CD4-positive, CD25-positive, alpha-beta regulatory T cell (primary cell): ENCODE results near the gene KNSTRN. TPM values are rescaled to one million over a fixed set of nuclear protein-coding genes. Genes with fewer than 3 reads are reported as not detected.
A peak's percentile ranks its signal among the peaks of the same experiment; 100 is the strongest.

Experiments used
- ATAC-seq, 2 donors: fragments of 150-1000 bp; cut with Tn5 transposase; one replicate each; pipeline ENCODE4 v1.10.0; 2021; ENCODE audit warnings: low read depth in 2 of 2, moderate number of reproducible peaks in 2 of 2, moderate library complexity in 1 of 2
- DNase-seq, 3 donors: peaks; one replicate each; pipeline versions ENCODE4 v3.0.0 to v3.0.0-alpha.2; 2012 to 2022; ENCODE audit warnings: mixed read lengths in 1 of 3
- H3K27ac ChIP-seq: one replicate; pipeline ENCODE4 v1.7.0; 2013; ENCODE audit warnings: mild to moderate bottlenecking, low read length; ENCODE audit not compliant: insufficient read depth, poor library complexity, severe bottlenecking
- H3K27me3 ChIP-seq: one replicate; pipeline ENCODE4 v1.7.0; 2013; ENCODE audit warnings: low read length; ENCODE audit not compliant: control insufficient read depth, insufficient read depth
- H3K36me3 ChIP-seq: one replicate; pipeline ENCODE4 v1.7.0; 2013; ENCODE audit warnings: mild to moderate bottlenecking, low read length, moderate library complexity; ENCODE audit not compliant: control insufficient read depth, insufficient read depth
- H3K4me1 ChIP-seq: 2 replicates; pipeline ENCODE4 v1.7.0; 2013; ENCODE audit warnings: mild to moderate bottlenecking, low read length; ENCODE audit not compliant: insufficient read depth, control insufficient read depth, poor library complexity, severe bottlenecking
- H3K4me3 ChIP-seq: one replicate; pipeline ENCODE4 v1.7.0; 2013; ENCODE audit warnings: low read depth, mild to moderate bottlenecking, low read length, moderate library complexity
- H3K9me3 ChIP-seq, 2 experiments: 1 replicate in 1 of 2; 2 replicates in 1 of 2; pipeline ENCODE4 v1.7.0; 2013; ENCODE audit warnings: low read length in 2 of 2, mild to moderate bottlenecking in 1 of 2, moderate library complexity in 1 of 2; ENCODE audit not compliant: control insufficient read depth in 2 of 2
- H3K27ac Mint-ChIP-seq, 3 donors: one replicate each; pipeline ENCODE4 v1.8.0; 2020 to 2022; ENCODE audit warnings: mild to moderate bottlenecking in 3 of 3, mixed read lengths in 3 of 3, moderate library complexity in 2 of 3
- H3K27me3 Mint-ChIP-seq: one replicate; pipeline ENCODE4 v1.8.0; 2022; ENCODE audit warnings: mild to moderate bottlenecking, mixed read lengths
- H3K36me3 Mint-ChIP-seq: one replicate; pipeline ENCODE4 v1.8.0; 2020; ENCODE audit warnings: mixed read lengths
- H3K4me1 Mint-ChIP-seq, 4 donors: one replicate each; pipeline ENCODE4 v1.8.0; 2020 to 2022; ENCODE audit warnings: mixed read lengths in 4 of 4, mild to moderate bottlenecking in 1 of 4
- H3K4me3 Mint-ChIP-seq, 4 donors: one replicate each; pipeline ENCODE4 v1.8.0; 2020 to 2022; ENCODE audit warnings: mild to moderate bottlenecking in 4 of 4, mixed read lengths in 4 of 4, moderate library complexity in 3 of 4
- H3K9me3 Mint-ChIP-seq, 7 donors: one replicate each; pipeline ENCODE4 v1.8.0; 2020 to 2022; ENCODE audit warnings: mixed read lengths in 7 of 7, mild to moderate bottlenecking in 3 of 7, moderate library complexity in 2 of 7
- polyA plus RNA-seq, 4 donors: library from polyadenylated mRNA; unstranded; fragments of 300-500 nt; fragmentation: Illumina TruSeq; gene quantifications; one replicate each; pipeline ENCODE4 v1.2.3, GENCODE V29; 2021
- total RNA-seq: library from RNA; stranded (reverse); gene quantifications from one replicate; pipeline ENCODE4 v1.2.3, GENCODE V29; 2022

The KNSTRN gene
- total and polyA plus RNA-seq, 5 donors from 2014 or later: 3.3 to 10.5 (median 4.6) TPM

DNA sequence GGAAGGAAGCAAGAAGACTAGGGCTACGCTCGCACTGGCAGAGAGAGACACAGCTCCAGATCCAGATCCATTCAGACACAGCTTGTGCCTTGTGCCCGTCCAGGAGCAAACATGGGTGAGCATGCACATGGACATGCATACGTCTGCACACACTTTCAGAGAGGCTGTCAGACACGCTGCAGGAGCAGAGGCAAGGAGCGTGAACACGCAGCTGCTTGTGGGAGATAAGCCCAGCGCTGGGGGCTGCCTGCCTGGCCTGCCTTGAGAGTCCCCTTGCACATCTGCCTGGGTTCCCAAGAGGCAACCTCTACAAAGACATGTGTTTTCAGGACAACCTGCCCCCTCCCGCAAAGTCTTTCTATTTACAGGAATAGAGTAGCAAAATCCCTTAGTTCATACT, 44.7 kb downstream of the KNSTRN start:
- no peak overlapping the region for H3K27ac ChIP-seq
- H3K4me3 Mint-ChIP-seq: no peak overlapping the region
- no peaks in the 10 kb centered on the region for H3K9me3 ChIP-seq
- ATAC-seq: no peak
- no peak overlapping the region for H3K4me3 ChIP-seq
- no peak overlapping the region for H3K27ac Mint-ChIP-seq
- no peaks in the 10 kb centered on the region for H3K27me3 ChIP-seq
- no peaks in the 10 kb centered on the region for H3K36me3 ChIP-seq
- no peaks in the 10 kb centered on the region for H3K4me1 ChIP-seq
- H3K4me1 Mint-ChIP-seq: no peaks in the 10 kb centered on the region
- no peaks in the 10 kb centered on the region for H3K36me3 Mint-ChIP-seq
- no peak for DNase-seq
- no peaks in the 10 kb centered on the region for H3K27me3 Mint-ChIP-seq
- no peaks in the 10 kb centered on the region for H3K9me3 Mint-ChIP-seq

- Mint-ChIP-seq H3K4me1 (no peaks in the 10 kb centered on the region), H3K27me3 (peaks cover 6% of the 10 kb centered on the region), H3K9me3 (no peaks in the 10 kb centered on the region), H3K36me3 (no peaks in the 10 kb centered on the region), H3K4me3 (no peak overlapping the region), H3K27ac (no peak overlapping the region)
- no peaks in the 10 kb centered on the region for H3K4me1 ChIP-seq
- no peak for ATAC-seq
- no peaks in the 10 kb centered on the region for H3K36me3 ChIP-seq
- no peaks in the 10 kb centered on the region for H3K9me3 ChIP-seq
- no peaks in the 10 kb centered on the region for H3K27me3 ChIP-seq
- no peak for DNase-seq
- no peak overlapping the region for H3K27ac ChIP-seq
- H3K4me3 ChIP-seq: no peak overlapping the region
Observed at GRCh38 chr15:40428185-40428584, 45.7 kb downstream of the KNSTRN start.

DNA sequence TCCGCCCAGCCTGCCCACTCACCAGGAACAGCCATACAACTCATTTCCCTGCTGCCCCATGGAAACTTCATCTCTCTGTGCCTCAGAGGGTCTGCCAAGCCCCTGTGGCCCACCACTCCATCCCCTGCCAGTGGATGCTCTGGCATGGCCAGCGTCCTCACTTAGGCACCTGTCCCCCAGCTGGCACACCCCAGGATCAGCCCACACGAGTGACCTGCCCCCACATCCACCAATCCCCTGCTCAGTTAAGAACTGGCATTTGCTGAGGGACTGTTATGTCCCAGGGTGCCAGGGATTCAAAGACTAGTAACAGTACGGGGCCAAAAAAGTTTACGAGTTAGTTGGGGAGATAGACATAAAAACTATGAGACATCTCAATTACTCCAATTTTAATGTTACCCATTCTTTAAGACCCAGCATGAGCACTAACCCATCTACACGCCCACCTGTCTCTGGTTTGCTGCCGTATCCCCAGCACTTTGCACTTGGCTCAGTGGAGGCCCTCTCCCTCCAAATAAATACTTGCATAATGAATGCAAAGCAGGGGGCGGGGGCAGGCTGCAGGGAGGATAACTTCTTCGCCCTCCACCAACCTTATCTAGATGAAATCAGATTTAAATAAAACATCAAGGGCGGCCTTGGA, 46.7 kb downstream of the KNSTRN start:
- no peaks in the 10 kb centered on the region for H3K9me3 ChIP-seq
- no peak overlapping the region for H3K4me3 ChIP-seq
- peaks cover 11% of the 10 kb centered on the region for H3K27me3 Mint-ChIP-seq
- no peaks in the 10 kb centered on the region for H3K36me3 ChIP-seq
- no peak for ATAC-seq
- no peaks in the 10 kb centered on the region for H3K9me3 Mint-ChIP-seq
- no peak for DNase-seq
- no peak overlapping the region for H3K27ac ChIP-seq
- H3K4me1 Mint-ChIP-seq: no peaks in the 10 kb centered on the region
- no peak overlapping the region for H3K27ac Mint-ChIP-seq
- H3K36me3 Mint-ChIP-seq: no peaks in the 10 kb centered on the region
- no peak overlapping the region for H3K4me3 Mint-ChIP-seq
- no peaks in the 10 kb centered on the region for H3K27me3 ChIP-seq
- H3K4me1 ChIP-seq: no peaks in the 10 kb centered on the region

DNA sequence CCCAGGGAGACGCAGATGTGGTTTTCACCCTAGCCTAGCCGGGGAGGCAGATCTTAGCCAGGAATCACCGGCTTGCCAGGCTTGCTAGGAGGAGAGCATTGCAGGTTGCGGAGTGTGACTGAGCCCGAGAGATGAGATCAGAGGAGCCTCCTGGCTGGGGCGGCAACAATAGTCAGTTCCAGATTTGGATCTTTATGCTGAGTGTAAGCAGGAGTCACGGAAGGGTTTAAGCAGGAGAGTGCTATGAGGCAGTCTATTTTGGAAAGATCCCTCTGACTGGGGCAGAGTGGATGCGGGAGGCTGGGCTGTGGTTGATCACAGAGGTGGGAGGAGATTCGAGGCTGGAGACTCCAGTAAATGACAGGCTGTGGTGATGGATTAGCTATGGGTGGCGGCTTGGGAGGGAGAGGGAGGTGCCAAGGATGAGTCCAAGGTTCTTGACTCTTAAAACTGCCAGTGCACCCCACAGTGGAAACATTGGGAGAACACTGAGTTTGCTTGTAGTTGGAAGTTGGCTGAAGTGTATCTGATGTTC, 47.8 kb downstream of the KNSTRN start:
- H3K4me1 ChIP-seq: no peaks in the 10 kb centered on the region
- peaks cover 23% of the 10 kb centered on the region for H3K27me3 Mint-ChIP-seq
- no peaks in the 10 kb centered on the region for H3K9me3 Mint-ChIP-seq
- H3K27ac ChIP-seq: no peak overlapping the region
- peak overlapping the region in 1 of 3 donors; percentile 59 for H3K27ac Mint-ChIP-seq
- ATAC-seq: no peak
- no peaks in the 10 kb centered on the region for H3K36me3 ChIP-seq
- H3K4me3 Mint-ChIP-seq: no peak overlapping the region
- DNase-seq: no peak
- peaks cover 0 to 6% (median 0%) of the 10 kb centered on the region in 4 donors for H3K4me1 Mint-ChIP-seq
- no peaks in the 10 kb centered on the region for H3K36me3 Mint-ChIP-seq
- H3K4me3 ChIP-seq: no peak overlapping the region
- peaks cover 4% of the 10 kb centered on the region for H3K27me3 ChIP-seq
- no peaks in the 10 kb centered on the region for H3K9me3 ChIP-seq

DNA sequence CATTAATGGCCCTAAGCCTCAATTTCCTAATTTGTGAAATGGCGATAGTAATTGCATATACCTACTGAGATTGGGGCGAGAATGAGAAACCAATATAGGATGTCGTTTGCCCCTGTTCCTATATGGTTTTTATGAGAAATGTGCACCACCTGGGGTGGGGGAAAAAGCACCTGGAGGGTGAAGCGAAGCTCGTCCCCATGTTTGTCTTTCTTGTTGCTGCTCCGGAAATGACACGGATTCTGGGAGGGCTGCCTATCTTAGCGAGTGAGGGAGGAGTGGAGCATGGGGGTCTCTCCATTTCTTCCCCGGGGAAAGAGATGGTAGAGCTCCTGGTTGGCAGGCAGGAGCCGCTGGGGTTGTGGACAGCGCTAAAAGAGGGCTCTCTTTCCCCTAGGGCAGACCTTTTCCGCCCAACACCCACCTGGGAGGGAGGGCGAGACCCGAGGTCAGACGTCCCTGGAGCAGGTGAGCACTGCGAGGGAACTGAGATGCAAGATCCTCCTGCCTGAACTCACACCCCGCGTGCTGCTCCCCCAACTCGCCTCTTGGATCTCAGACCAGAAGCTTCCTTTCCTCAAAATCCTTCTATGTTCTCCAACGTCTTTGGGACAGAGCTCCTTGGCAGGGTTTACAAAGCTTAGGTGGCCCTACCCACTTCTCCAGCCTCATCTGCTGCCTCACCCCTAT, 52.6 kb downstream of the KNSTRN start:
- H3K36me3 ChIP-seq: no peaks in the 10 kb centered on the region
- Mint-ChIP-seq H3K9me3 (no peaks in the 10 kb centered on the region), H3K27me3 (peaks cover 70% of the 10 kb centered on the region), H3K4me3 (peak overlapping the region; percentile 40 to 74 (median 66)), H3K4me1 (peaks cover 0 to 43% (median 13%) of the 10 kb centered on the region in 4 donors), H3K27ac (no peak overlapping the region), H3K36me3 (no peaks in the 10 kb centered on the region)
- ATAC-seq (no peak), DNase-seq (no peak)
- no peak overlapping the region for H3K27ac ChIP-seq
- no peaks in the 10 kb centered on the region for H3K9me3 ChIP-seq
- peaks cover 4% of the 10 kb centered on the region for H3K27me3 ChIP-seq
- peaks cover 29% of the 10 kb centered on the region for H3K4me1 ChIP-seq
- H3K4me3 ChIP-seq: no peak overlapping the region

- Histone ChIP-seq H3K4me3 (no peak overlapping the region), H3K9me3 (no peaks in the 10 kb centered on the region), H3K27me3 (peaks cover 4% of the 10 kb centered on the region), H3K36me3 (no peaks in the 10 kb centered on the region), H3K4me1 (peaks cover 34% of the 10 kb centered on the region), H3K27ac (no peak overlapping the region)
- ATAC-seq (no peak), DNase-seq (no peak)
- no peaks in the 10 kb centered on the region for H3K36me3 Mint-ChIP-seq
- H3K9me3 Mint-ChIP-seq: no peaks in the 10 kb centered on the region
- H3K4me3 Mint-ChIP-seq: peak overlapping the region; percentile 23 to 66 (median 53)
- peaks cover 73% of the 10 kb centered on the region for H3K27me3 Mint-ChIP-seq
- H3K27ac Mint-ChIP-seq: no peak overlapping the region
- peaks cover 0 to 46% (median 14%) of the 10 kb centered on the region in 4 donors for H3K4me1 Mint-ChIP-seq
Observed at GRCh38 chr15:40435710-40436089, 53.2 kb downstream of the KNSTRN start.

GRCh38 chr15:40436116-40436891, 53.8 kb downstream of the KNSTRN start:
- Histone ChIP-seq H3K4me3 (no peak overlapping the region), H3K36me3 (no peaks in the 10 kb centered on the region), H3K27me3 (peaks cover 4% of the 10 kb centered on the region), H3K27ac (no peak overlapping the region), H3K9me3 (no peaks in the 10 kb centered on the region), H3K4me1 (peaks cover 34% of the 10 kb centered on the region)
- DNase-seq: peak in 1 of 3 donors; percentile 13
- Mint-ChIP-seq H3K27ac (peak overlapping the region in 1 of 3 donors; percentile 64), H3K36me3 (no peaks in the 10 kb centered on the region), H3K9me3 (no peaks in the 10 kb centered on the region), H3K27me3 (peaks cover 73% of the 10 kb centered on the region), H3K4me1 (peaks cover 0 to 46% (median 14%) of the 10 kb centered on the region in 4 donors), H3K4me3 (peak overlapping the region; percentile 66 to 88 (median 72))
- no peak for ATAC-seq
